Activated CD8-positive, alpha-beta T cell treated with anti-CD3 and anti-CD28 coated beads for 36 hours (primary cell): ENCODE data around the gene PXMP4. TPM values are rescaled to one million over a fixed set of nuclear protein-coding genes. Genes with fewer than 3 reads are reported as not detected.

Source experiments
- ATAC-seq: fragments of 200-7000 bp; cut with Tn5 transposase; one replicate; pipeline ENCODE4 v1.10.0; 2021; ENCODE audit warnings: mild to moderate bottlenecking, moderate library complexity
- CTCF ChIA-PET: fragments of 350-600 bp; sonication (Branson Sonifier 250); formaldehyde crosslinking; loops from one replicate; lab custom pipeline; 2021; ENCODE audit warnings: antibody characterized with exemption; lab: Charles Lee
- POLR2A ChIA-PET: fragments of 350-600 bp; sonication (Branson Sonifier 250); formaldehyde crosslinking; loops from one replicate; lab custom pipeline; 2021; ENCODE audit warnings: antibody characterized with exemption; lab: Charles Lee
- DNase-seq: peaks from one replicate; pipeline ENCODE4 v3.0.0-alpha.2; 2020
- H3K27ac Mint-ChIP-seq: one replicate; pipeline ENCODE4 v1.8.0; 2021; ENCODE audit warnings: mild to moderate bottlenecking, mixed read lengths
- H3K27me3 Mint-ChIP-seq: one replicate; pipeline ENCODE4 v1.8.0; 2021; ENCODE audit warnings: mixed read lengths
- H3K36me3 Mint-ChIP-seq: one replicate; pipeline ENCODE4 v1.8.0; 2021; ENCODE audit warnings: low read depth, mixed read lengths
- H3K4me1 Mint-ChIP-seq: one replicate; pipeline ENCODE4 v1.8.0; 2021; ENCODE audit warnings: low read depth, mixed read lengths
- H3K4me3 Mint-ChIP-seq: one replicate; pipeline ENCODE4 v1.8.0; 2021; ENCODE audit warnings: mild to moderate bottlenecking, moderate library complexity, mixed read lengths
- H3K9me3 Mint-ChIP-seq: one replicate; pipeline ENCODE4 v1.8.0; 2021; ENCODE audit warnings: mixed read lengths
- intact Hi-C: fragments of 100-400 bp; cut with micrococcal nuclease; formaldehyde crosslinking; loops from one replicate; pipeline ENCODE4 v1.10.0; 2022
- total RNA-seq, 2 experiments: library from RNA; stranded (reverse); gene quantifications; one replicate each; pipeline ENCODE4 v1.2.3, GENCODE V29; 2021
- TF ChIP-seq, protein P1 (sequence below): fragments of 200-600 bp; IDR thresholded peaks from one replicate; pipeline ENCODE4 v1.8.0; 2022; ENCODE audit warnings: antibody characterized with exemption, mild to moderate bottlenecking

The PXMP4 gene
- total RNA-seq, 2 experiments from 2014 or later, result 6.9 to 7.3 TPM

DNA sequence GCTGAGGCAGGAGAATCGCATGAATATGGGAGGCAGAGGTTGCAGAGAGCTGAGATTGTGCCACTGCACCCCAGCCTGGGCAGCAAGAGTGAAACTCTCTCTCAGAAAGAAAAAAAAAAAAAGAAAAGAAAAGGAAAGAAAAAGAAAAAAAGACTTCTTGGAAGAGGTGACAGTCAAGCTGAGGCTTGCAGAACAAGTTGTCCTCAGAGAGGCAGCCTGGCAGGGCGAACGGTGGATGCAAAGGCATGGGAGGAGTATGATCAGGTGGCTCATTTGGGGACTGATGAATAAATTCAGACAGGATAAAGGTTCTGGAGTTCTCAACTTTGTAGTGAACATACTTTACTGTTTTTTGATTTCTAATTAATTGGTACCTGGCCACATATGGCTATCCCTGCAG is 24.1 kb upstream of the PXMP4 start:
- ChIA-PET POLR2A (no interaction called here), CTCF (no interaction called here)

DNA sequence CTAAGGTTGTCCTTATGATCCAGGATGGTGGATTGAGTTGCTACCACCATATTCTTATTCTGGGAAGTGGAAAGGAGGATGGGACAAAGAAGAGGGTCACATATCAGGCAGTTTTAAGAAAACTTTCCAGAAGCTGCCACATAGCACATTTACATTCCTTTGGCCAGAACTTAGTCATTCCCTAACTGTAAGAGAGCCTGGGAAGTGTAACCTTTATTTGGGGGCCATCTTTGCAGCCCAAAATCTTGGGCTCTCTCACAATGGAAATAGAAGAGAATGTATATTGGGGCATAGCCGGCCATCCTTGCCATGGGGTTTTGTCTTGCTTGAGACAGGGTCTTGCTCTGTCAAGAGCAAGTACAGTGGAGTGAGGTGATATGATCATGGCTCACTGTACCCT is 20.1 kb upstream of the PXMP4 start:
- no peak overlapping the region for H3K27ac Mint-ChIP-seq
- intact Hi-C loops, result no loop called here
- H3K9me3 Mint-ChIP-seq, result peaks cover 15% of the 10 kb centered on the region
- ATAC-seq (no peak), DNase-seq (no peak)
- TF ChIP-seq, protein P1, sequence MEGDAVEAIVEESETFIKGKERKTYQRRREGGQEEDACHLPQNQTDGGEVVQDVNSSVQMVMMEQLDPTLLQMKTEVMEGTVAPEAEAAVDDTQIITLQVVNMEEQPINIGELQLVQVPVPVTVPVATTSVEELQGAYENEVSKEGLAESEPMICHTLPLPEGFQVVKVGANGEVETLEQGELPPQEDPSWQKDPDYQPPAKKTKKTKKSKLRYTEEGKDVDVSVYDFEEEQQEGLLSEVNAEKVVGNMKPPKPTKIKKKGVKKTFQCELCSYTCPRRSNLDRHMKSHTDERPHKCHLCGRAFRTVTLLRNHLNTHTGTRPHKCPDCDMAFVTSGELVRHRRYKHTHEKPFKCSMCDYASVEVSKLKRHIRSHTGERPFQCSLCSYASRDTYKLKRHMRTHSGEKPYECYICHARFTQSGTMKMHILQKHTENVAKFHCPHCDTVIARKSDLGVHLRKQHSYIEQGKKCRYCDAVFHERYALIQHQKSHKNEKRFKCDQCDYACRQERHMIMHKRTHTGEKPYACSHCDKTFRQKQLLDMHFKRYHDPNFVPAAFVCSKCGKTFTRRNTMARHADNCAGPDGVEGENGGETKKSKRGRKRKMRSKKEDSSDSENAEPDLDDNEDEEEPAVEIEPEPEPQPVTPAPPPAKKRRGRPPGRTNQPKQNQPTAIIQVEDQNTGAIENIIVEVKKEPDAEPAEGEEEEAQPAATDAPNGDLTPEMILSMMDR, result no peak
- H3K4me3 Mint-ChIP-seq, result no peak overlapping the region
- POLR2A ChIA-PET, result no interaction called here
- H3K27me3 Mint-ChIP-seq, result no peaks in the 10 kb centered on the region
- peaks cover 16% of the 10 kb centered on the region for H3K36me3 Mint-ChIP-seq
- CTCF ChIA-PET, result no interaction called here
- no peaks in the 10 kb centered on the region for H3K4me1 Mint-ChIP-seq

More for the DNA sequence above, 24.1 kb upstream of the PXMP4 start:
- Mint-ChIP-seq H3K4me1 (no peaks in the 10 kb centered on the region), H3K27me3 (no peaks in the 10 kb centered on the region), H3K4me3 (no peak overlapping the region), H3K27ac (no peak overlapping the region), H3K9me3 (no peaks in the 10 kb centered on the region), H3K36me3 (peaks cover 7% of the 10 kb centered on the region)
- DNase-seq (no peak), ATAC-seq (no peak)
- intact Hi-C loops, result no loop called here
- TF ChIP-seq, protein P1, result no peak

DNA sequence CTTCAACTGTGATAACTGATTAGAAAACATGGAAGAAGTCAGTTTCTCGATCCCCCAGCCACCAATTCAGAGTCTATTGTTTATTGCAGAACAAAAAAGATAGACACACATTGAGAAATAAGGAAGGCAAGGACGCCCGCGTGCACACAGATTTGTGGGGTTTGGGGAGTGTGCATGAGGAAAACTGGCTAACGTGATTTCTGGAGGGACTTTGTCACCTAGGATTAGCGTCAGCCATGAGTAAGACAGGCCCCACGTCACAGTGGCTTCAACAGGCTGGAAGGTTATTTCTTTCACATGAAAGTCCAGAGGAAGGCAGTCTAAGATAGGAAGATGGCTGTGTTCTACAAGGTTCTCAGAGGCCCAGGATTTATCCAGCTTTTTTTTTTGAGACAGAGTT is 19.4 kb upstream of the PXMP4 start:
- CTCF ChIA-PET, result no interaction called here

DNA sequence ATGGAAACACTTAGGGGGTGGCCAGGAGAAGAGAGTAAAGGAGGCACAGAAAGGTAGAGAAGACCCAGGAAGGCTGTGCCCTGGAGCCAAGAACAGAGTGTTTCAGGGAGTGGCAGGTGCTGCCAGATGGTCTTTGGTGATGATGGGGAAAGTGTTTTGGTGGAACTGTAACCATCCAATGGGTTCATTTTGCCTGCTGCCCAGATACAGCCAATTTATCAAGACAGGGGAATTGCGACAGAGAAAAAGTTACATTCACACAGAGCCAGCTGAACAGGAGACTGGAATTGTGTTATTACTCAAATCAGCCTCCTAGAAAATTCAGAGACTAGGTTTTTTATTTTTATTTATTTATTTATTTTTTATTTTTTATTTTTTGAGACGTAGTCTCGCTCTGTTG is 16.9 kb upstream of the PXMP4 start:
- H3K27ac Mint-ChIP-seq, result no peak overlapping the region
- no peak for DNase-seq
- ATAC-seq, result no peak
- CTCF ChIA-PET, result no interaction called here
- H3K9me3 Mint-ChIP-seq, result peaks cover 15% of the 10 kb centered on the region
- intact Hi-C loops, result no loop called here
- peaks cover 16% of the 10 kb centered on the region for H3K36me3 Mint-ChIP-seq
- H3K4me3 Mint-ChIP-seq, result no peak overlapping the region
- peaks cover 14% of the 10 kb centered on the region for H3K4me1 Mint-ChIP-seq
- H3K27me3 Mint-ChIP-seq, result no peaks in the 10 kb centered on the region
- POLR2A ChIA-PET, result interaction anchor here (1.5 kb wide), 1 partner anchor 50 kb away, joined by 3 read pairs; the partner anchor contains the start of gene E2F1
- TF ChIP-seq, protein P1, result no peak

More for the DNA sequence above, 19.4 kb upstream of the PXMP4 start:
- peaks cover 16% of the 10 kb centered on the region for H3K36me3 Mint-ChIP-seq
- no peaks in the 10 kb centered on the region for H3K4me1 Mint-ChIP-seq
- TF ChIP-seq, protein P1, result no peak
- H3K9me3 Mint-ChIP-seq, result peaks cover 15% of the 10 kb centered on the region
- no peak overlapping the region for H3K27ac Mint-ChIP-seq
- no peaks in the 10 kb centered on the region for H3K27me3 Mint-ChIP-seq
- ATAC-seq (no peak), DNase-seq (no peak)
- POLR2A ChIA-PET, result no interaction called here
- intact Hi-C loops, result no loop called here
- H3K4me3 Mint-ChIP-seq, result no peak overlapping the region

DNA sequence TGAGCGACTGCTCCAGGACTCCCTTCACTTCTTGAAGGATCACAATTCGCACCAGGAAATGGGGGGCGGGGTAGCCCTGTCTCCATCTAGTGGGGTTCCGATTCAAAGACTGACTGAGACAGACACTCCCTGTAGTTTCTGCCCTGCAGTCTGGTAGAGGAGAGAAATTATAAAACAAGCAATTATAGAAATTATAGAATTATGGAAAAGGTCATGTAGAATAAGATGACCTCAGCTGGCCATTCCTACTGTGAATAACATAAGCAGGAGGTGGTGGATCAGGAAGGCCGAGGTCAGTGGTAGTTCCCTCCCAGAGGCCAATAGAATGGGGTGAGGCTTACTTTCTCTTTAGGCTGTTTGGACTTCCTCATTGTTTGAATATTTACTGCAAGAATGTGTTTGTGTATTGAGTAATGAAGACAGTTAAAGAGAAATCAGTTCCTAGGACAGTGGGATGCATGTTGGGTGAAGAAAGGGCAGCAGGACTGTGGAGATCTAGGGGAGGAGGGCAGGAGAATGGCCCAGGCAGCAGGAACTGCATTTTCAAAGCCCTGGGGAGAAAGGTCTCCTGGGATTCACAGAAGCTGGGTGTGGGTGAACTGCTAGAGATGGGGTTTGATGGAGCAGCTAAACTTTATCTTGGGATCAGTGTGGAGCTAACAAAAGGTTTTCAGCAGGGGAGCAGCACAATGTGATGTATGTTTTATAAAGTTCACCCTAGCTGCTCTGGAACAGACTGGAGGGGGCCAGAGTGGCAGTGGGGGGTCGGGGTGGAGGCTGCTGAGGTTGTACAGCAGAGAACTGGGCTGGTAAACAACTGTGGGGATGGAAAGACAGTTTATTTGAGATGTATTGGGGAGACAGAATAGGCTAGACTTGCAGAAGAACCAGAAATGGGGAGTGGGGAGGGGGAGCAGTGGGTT is 13.8 kb upstream of the PXMP4 start:
- Mint-ChIP-seq H3K27ac (no peak overlapping the region), H3K4me3 (peak overlapping the region; percentile 79), H3K4me1 (peaks cover 21% of the 10 kb centered on the region), H3K9me3 (peaks cover 15% of the 10 kb centered on the region), H3K27me3 (no peaks in the 10 kb centered on the region), H3K36me3 (peaks cover 16% of the 10 kb centered on the region)
- ChIA-PET CTCF (interaction anchor here (0.7 to 2.5 kb wide), 2 partner anchors 66 to 338 kb away, joined by 3 to 24 read pairs; partner anchors contain the start of gene ACTL10), POLR2A (interaction anchor here (1.1 to 2.5 kb wide), 4 partner anchors 21 to 70 kb away, joined by 3 to 27 read pairs (median 4); no protein-coding TSS in a partner anchor)
- no peak for DNase-seq
- intact Hi-C loops, result loop anchor here (5.0 kb wide), 2 partner anchors 47 to 67 kb away; partner anchors contain the start of genes ACTL10 and E2F1
- TF ChIP-seq, protein P1, result no peak
- ATAC-seq, result no peak
